PC-3 (cell line): Measurements from ENCODE around the gene PTEN. TPM values are rescaled to one million over a fixed set of nuclear protein-coding genes. Genes with fewer than 3 reads are reported as not detected.

Experiments used
- ATAC-seq: fragments of 200-7000 bp; cut with Tn5 transposase; 2 replicates; pipeline ENCODE4 v1.9.1; 2020; ENCODE audit warnings: mild to moderate bottlenecking, moderate library complexity
- BruUV-seq: library from RNA; stranded (reverse); fragments of 400-500 nt; replicated peaks from 2 replicates; lab custom pipeline; 2021; lab: Mats Ljungman, UMichigan
- CTCF ChIA-PET: fragments of 300-600 bp; sonication (Branson Sonifier 250); formaldehyde crosslinking; loops from one replicate; lab custom pipeline; 2022; ENCODE audit warnings: antibody characterized with exemption; lab: Charles Lee
- POLR2A ChIA-PET: fragments of 300-600 bp; sonication (Branson Sonifier 250); formaldehyde crosslinking; loops from one replicate; lab custom pipeline; 2022; ENCODE audit warnings: antibody characterized with exemption; ENCODE audit not compliant: unreplicated experiment; lab: Charles Lee
- DNase-seq: peaks from one replicate; pipeline ENCODE4 v3.0.0-alpha.2; 2015
- H2AFZ ChIP-seq: fragments of 300-600 bp; sonication (generic); 2 replicates; pipeline ENCODE4 v1.6.0; 2016; ENCODE audit warnings: antibody characterized with exemption, low read length
- H3F3A ChIP-seq: fragments of 300-600 bp; sonication (generic); one replicate; pipeline ENCODE4 v1.6.0; 2017; ENCODE audit warnings: antibody characterized with exemption, low read length, control low read depth, mild to moderate bottlenecking; ENCODE audit not compliant: unreplicated experiment
- H3K27ac ChIP-seq: fragments of 300-600 bp; sonication (generic); 2 replicates; pipeline ENCODE4 v1.5.1; 2016; ENCODE audit warnings: mild to moderate bottlenecking, low read length
- H3K27me3 ChIP-seq: fragments of 300-600 bp; sonication (generic); 2 replicates; pipeline ENCODE4 v1.6.1; 2016; ENCODE audit warnings: low read length, mixed read lengths
- H3K36me3 ChIP-seq: fragments of 300-600 bp; sonication (generic); 2 replicates; pipeline ENCODE4 v1.6.1; 2016; ENCODE audit warnings: low read depth, mixed run types, low read length, mixed read lengths
- H3K4me1 ChIP-seq: fragments of 300-600 bp; sonication (generic); 2 replicates; pipeline ENCODE4 v1.5.1; 2016; ENCODE audit warnings: low read length; ENCODE audit not compliant: insufficient read depth
- H3K4me2 ChIP-seq: fragments of 300-600 bp; sonication (generic); 2 replicates; pipeline ENCODE4 v1.6.0; 2016; ENCODE audit warnings: low read length
- H3K4me3 ChIP-seq: fragments of 300-600 bp; sonication (generic); 2 replicates; pipeline ENCODE4 v1.5.1; 2016; ENCODE audit warnings: mild to moderate bottlenecking, low read length, mixed read lengths
- H3K79me2 ChIP-seq: fragments of 300-600 bp; sonication (generic); 2 replicates; pipeline ENCODE4 v1.6.1; 2017; ENCODE audit warnings: low read length, mixed read lengths
- H3K9ac ChIP-seq: fragments of 300-600 bp; sonication (generic); 2 replicates; pipeline ENCODE4 v1.6.0; 2016; ENCODE audit warnings: mild to moderate bottlenecking, low read length
- H3K9me2 ChIP-seq: fragments of 300-600 bp; sonication (generic); replicated peaks from 2 replicates; pipeline ENCODE4 v1.6.1; 2016; ENCODE audit warnings: mixed run types, low read length, mixed read lengths
- H3K9me3 ChIP-seq: fragments of 300-600 bp; sonication (generic); 2 replicates; pipeline ENCODE4 v1.6.1; 2016; ENCODE audit warnings: low read length, mixed read lengths
- H4K20me1 ChIP-seq: fragments of 300-600 bp; sonication (generic); 2 replicates; pipeline ENCODE4 v1.6.1; 2016; ENCODE audit warnings: low read length, mixed read lengths
- CTCF ChIP-seq: fragments of 300-600 bp; sonication (generic); conservative IDR thresholded peaks from 2 replicates; pipeline ENCODE4 v1.5.1; 2017; ENCODE audit warnings: antibody characterized with exemption, low read depth, mild to moderate bottlenecking, low read length
- EZH2 ChIP-seq: fragments of 300-600 bp; sonication (generic); IDR thresholded peaks from one replicate; pipeline ENCODE4 v1.6.1; 2017; ENCODE audit warnings: antibody characterized with exemption, mild to moderate bottlenecking, low read length; ENCODE audit not compliant: unreplicated experiment
- EZH2phosphoT487 ChIP-seq: fragments of 300-600 bp; sonication (generic); IDR thresholded peaks from 2 replicates; pipeline ENCODE4 v1.6.1; 2018; ENCODE audit warnings: mild to moderate bottlenecking, antibody characterized with exemption, low read length, borderline replicate concordance
- intact Hi-C: fragments of 100-400 bp; cut with micrococcal nuclease; formaldehyde crosslinking; loops from 2 replicates; pipeline ENCODE4 v1.9.0; 2023
- total RNA-seq: library from RNA; depleted of rRNA; stranded (reverse); fragments of >200 nt; gene quantifications from 2 replicates; pipeline ENCODE4 v1.2.3, GENCODE V29; 2014

Gene PTEN
- total RNA-seq, 1 experiment from 2014 or later, result 7.8 TPM

GRCh38 chr10:87928996-87929395 is 65.6 kb downstream of the PTEN start:
- no peak overlapping the region for H3K4me3 ChIP-seq
- no peak overlapping the region for H2AFZ ChIP-seq
- no peaks in the 10 kb centered on the region for H3K27me3 ChIP-seq
- H3K27ac ChIP-seq, result no peak overlapping the region
- H3K4me2 ChIP-seq, result no peak overlapping the region
- ATAC-seq, result no peak
- ChIA-PET CTCF (no interaction called here), POLR2A (no interaction called here)
- TF ChIP-seq EZH2 (no peak), EZH2phosphoT487 (no peak), CTCF (no peak)
- no peaks in the 10 kb centered on the region for H3K36me3 ChIP-seq
- no peaks in the 10 kb centered on the region for H4K20me1 ChIP-seq
- no peak overlapping the region for H3K9ac ChIP-seq
- H3K9me2 ChIP-seq, result no peaks in the 10 kb centered on the region
- no TSS peak for BruUV-seq
- H3K4me1 ChIP-seq, result no peaks in the 10 kb centered on the region
- intact Hi-C loops, result no loop called here
- DNase-seq, result no peak
- no peaks in the 10 kb centered on the region for H3F3A ChIP-seq
- no peaks in the 10 kb centered on the region for H3K9me3 ChIP-seq
- no peaks in the 10 kb centered on the region for H3K79me2 ChIP-seq

GRCh38 chr10:87930141-87930540 is 66.7 kb downstream of the PTEN start:
- no peak overlapping the region for H3K27ac ChIP-seq
- DNase-seq (no peak), ATAC-seq (no peak)
- ChIA-PET POLR2A (no interaction called here), CTCF (no interaction called here)
- no peak overlapping the region for H2AFZ ChIP-seq
- no peaks in the 10 kb centered on the region for H3K27me3 ChIP-seq
- H3K9me3 ChIP-seq, result no peaks in the 10 kb centered on the region
- no peaks in the 10 kb centered on the region for H3K79me2 ChIP-seq
- H3K4me3 ChIP-seq, result no peak overlapping the region
- H4K20me1 ChIP-seq, result no peaks in the 10 kb centered on the region
- TF ChIP-seq CTCF, result no peak
- TF ChIP-seq EZH2, result no peak
- TF ChIP-seq EZH2phosphoT487, result no peak
- H3K4me1 ChIP-seq, result no peaks in the 10 kb centered on the region
- no peaks in the 10 kb centered on the region for H3F3A ChIP-seq
- H3K36me3 ChIP-seq, result no peaks in the 10 kb centered on the region
- BruUV-seq, result no TSS peak
- H3K9me2 ChIP-seq, result no peaks in the 10 kb centered on the region
- intact Hi-C loops, result no loop called here
- H3K9ac ChIP-seq, result no peak overlapping the region
- no peak overlapping the region for H3K4me2 ChIP-seq

GRCh38 chr10:87930934-87931835 is 67.8 kb downstream of the PTEN start:
- Histone ChIP-seq H3K4me3 (no peak overlapping the region), H3K27me3 (no peaks in the 10 kb centered on the region), H3K9ac (no peak overlapping the region), H3F3A (no peaks in the 10 kb centered on the region), H3K4me1 (no peaks in the 10 kb centered on the region), H3K27ac (no peak overlapping the region), H3K9me3 (no peaks in the 10 kb centered on the region), H2AFZ (no peak overlapping the region), H3K79me2 (no peaks in the 10 kb centered on the region), H4K20me1 (no peaks in the 10 kb centered on the region), H3K9me2 (no peaks in the 10 kb centered on the region), H3K36me3 (no peaks in the 10 kb centered on the region), H3K4me2 (no peak overlapping the region)
- BruUV-seq, result no TSS peak
- ATAC-seq (no peak), DNase-seq (no peak)
- TF ChIP-seq EZH2phosphoT487, result no peak
- no peak for TF ChIP-seq EZH2
- TF ChIP-seq CTCF, result no peak
- ChIA-PET CTCF (no interaction called here), POLR2A (no interaction called here)
- intact Hi-C loops, result no loop called here
